Activated T-helper 17 cell treated with anti-CD3 and anti-CD28 coated beads, Interleukin-2, amount 50 U/mL, for 72 hours (primary cell): Measurements from ENCODE around the gene WDR74. TPM values are rescaled to one million over a fixed set of nuclear protein-coding genes. Genes with fewer than 3 reads are reported as not detected.
A peak's percentile ranks its signal among the peaks of the same experiment; 100 is the strongest.

Experiments used
- ATAC-seq: fragments of 150-1000 bp; cut with Tn5 transposase; replicated peaks from 2 replicates; pipeline ENCODE4 v1.10.0; 2021; ENCODE audit warnings: mild to moderate bottlenecking, moderate library complexity
- H3K27ac Mint-ChIP-seq: one replicate; pipeline ENCODE4 v1.8.0; 2022; ENCODE audit warnings: mixed read lengths
- H3K27me3 Mint-ChIP-seq: one replicate; pipeline ENCODE4 v1.8.0; 2022; ENCODE audit warnings: mixed read lengths
- H3K36me3 Mint-ChIP-seq: one replicate; pipeline ENCODE4 v1.8.0; 2022; ENCODE audit warnings: low read depth, mild to moderate bottlenecking, mixed read lengths
- H3K4me1 Mint-ChIP-seq: one replicate; pipeline ENCODE4 v1.8.0; 2022; ENCODE audit warnings: mixed read lengths
- H3K4me3 Mint-ChIP-seq: one replicate; pipeline ENCODE4 v1.8.0; 2022; ENCODE audit warnings: mild to moderate bottlenecking, mixed read lengths
- H3K9me3 Mint-ChIP-seq: one replicate; pipeline ENCODE4 v1.8.0; 2022; ENCODE audit warnings: mixed read lengths
- total RNA-seq, 2 donors: library from RNA; stranded (reverse); gene quantifications; one replicate each; pipeline ENCODE4 v1.2.3, GENCODE V29; 2022

WDR74 gene
- total RNA-seq: 100 to 1,000 TPM in 1 of 2 donors, 10 to 100 TPM in 1; 70.3 to 104 TPM

DNA sequence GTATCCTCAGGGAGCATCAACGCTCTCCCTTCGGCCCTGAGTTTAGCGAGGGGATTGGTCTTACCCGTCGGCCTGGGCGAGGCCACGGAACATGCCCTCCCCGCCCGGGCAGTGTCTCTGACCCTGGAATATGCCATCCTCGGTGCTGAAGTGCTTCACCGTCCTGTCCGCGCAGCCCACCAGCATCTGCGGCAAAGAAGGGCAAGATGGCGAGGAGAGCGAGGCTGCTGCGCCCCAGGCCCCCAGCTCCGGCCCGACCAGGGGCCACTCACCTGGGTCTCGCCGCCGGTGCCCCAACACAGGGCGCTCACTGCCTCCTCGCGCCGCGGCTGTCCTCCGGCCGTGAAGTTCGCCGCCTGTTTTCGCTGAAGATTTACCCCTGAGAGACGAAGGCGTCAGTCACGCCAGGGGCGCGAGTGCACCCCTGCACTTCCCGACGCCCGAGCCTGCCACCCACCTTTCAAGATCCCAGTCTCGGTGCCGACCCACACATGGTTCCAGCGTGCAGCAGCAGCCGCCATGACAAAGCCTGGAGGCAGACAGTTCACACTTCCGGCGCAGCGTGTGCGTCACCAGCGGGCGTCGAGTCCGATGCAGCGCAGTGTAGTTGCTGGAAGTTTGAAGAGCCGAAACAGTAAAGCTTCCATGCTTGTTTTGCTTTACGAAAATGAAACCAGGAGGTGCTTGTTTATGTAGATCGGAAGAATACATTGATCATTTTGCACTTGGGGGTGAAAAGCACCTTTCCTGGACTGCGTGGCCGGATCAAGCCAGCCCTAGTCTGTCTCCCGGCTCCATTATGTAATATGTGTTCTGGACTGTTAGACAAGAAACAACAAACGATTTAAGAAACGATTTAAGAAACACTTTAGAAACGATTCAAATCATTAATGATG, at the start of gene WDR74:
WDR74 (minus strand) TSS at position 541 of the 896 bp plus-strand sequence; CDS start at position 521, 20 bp downstream.
- Mint-ChIP-seq H3K27ac (no peak within 1 kb of the TSS), H3K4me3 (no peak within 1 kb of the TSS), H3K4me1 (peaks cover 24% of the 10 kb centered on the region), H3K27me3 (no peaks in the 10 kb centered on the region), H3K9me3 (no peaks in the 10 kb centered on the region), H3K36me3 (peaks cover 37% of the 10 kb centered on the region)
- peak; percentile 56 for ATAC-seq

DNA sequence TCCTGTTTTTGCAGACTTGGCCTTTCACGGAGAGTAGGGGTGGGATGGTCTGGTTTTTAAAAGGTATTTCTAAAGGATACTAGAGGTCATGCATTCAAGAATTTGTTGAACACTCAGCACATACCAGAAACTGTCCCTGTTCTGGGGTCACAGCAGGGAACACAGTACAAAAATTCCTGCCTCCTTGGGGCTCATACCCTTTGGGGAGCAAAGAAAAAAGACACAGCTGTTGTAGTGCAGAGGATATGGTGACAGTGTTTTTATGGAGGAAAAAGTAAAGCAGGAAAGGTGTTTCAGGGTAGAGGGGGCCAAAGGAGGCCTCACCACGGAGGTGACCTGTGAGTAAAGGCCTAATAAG, 49.7 kb upstream of the WDR74 start:
- Mint-ChIP-seq H3K9me3 (no peaks in the 10 kb centered on the region), H3K4me3 (no peak overlapping the region), H3K4me1 (peaks cover 10% of the 10 kb centered on the region), H3K27ac (peak overlapping the region; percentile 14), H3K36me3 (peaks cover 61% of the 10 kb centered on the region), H3K27me3 (no peaks in the 10 kb centered on the region)
- no peak for ATAC-seq

DNA sequence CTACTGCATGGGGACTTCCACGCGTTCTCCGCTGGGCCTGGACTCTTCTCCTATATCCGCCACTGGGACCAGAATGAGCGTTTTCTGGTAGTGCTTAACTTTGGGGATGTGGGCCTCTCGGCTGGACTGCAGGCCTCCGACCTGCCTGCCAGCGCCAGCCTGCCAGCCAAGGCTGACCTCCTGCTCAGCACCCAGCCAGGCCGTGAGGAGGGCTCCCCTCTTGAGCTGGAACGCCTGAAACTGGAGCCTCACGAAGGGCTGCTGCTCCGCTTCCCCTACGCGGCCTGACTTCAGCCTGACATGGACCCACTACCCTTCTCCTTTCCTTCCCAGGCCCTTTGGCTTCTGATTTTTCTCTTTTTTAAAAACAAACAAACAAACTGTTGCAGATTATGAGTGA, 49.0 kb upstream of the WDR74 start:
- H3K36me3 Mint-ChIP-seq: peaks cover 68% of the 10 kb centered on the region
- H3K4me3 Mint-ChIP-seq: no peak overlapping the region
- no peaks in the 10 kb centered on the region for H3K9me3 Mint-ChIP-seq
- no peak for ATAC-seq
- peaks cover 17% of the 10 kb centered on the region for H3K4me1 Mint-ChIP-seq
- H3K27ac Mint-ChIP-seq: peak overlapping the region; percentile 14
- no peaks in the 10 kb centered on the region for H3K27me3 Mint-ChIP-seq

DNA sequence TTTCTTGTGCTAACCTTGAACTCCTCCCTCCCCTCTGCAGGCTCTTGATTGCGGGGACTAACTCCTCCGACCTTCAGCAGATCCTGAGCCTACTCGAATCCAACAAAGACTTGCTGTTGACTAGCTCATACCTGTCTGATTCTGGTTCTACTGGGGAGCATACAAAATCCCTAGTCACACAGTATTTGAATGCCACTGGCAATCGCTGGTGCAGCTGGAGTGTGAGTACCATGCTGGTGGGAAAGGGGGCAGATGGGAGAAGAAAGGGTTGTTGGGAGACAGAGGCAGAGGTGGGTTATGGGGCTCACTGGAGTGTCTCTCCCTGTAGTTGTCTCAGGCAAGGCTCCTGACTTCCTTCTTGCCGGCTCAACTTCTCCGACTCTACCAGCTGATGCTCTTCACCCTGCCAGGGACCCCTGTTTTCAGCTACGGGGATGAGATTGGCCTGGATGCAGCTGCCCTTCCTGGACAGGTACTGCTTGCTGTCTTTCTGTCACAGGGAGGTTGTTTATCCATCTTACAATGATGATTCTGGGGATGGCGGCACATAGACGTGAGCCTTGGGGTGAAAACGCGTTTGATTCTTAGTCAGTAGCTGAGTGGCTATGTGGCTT, 45.9 kb upstream of the WDR74 start:
- no peak for ATAC-seq
- Mint-ChIP-seq H3K4me1 (peaks cover 26% of the 10 kb centered on the region), H3K4me3 (peak overlapping the region; percentile 62)

DNA sequence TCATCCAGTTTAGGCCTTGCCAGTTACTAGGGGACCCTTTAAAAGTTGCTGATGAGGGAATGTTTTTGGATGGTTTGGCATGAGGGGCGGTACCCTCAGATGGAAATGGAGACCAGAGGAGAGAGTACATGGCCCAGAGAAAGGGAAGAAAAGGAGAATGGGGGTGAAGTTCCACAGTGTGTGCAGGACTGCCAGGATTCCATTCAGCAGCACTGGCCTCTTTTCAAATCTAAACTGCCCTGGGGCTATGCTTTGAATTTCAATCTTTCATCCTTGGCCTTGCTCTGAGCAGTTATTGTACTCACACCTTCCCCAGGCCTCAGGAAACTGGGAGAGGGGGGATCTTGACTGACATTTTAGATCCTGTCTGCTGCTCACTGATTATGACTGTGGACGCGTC, 44.3 kb upstream of the WDR74 start:
- H3K4me3 Mint-ChIP-seq: peak overlapping the region; percentile 99
- no peak for ATAC-seq
- peaks cover 32% of the 10 kb centered on the region for H3K4me1 Mint-ChIP-seq
- peaks cover 87% of the 10 kb centered on the region for H3K36me3 Mint-ChIP-seq
- H3K27me3 Mint-ChIP-seq: no peaks in the 10 kb centered on the region
- H3K27ac Mint-ChIP-seq: peak overlapping the region; percentile 99
- H3K9me3 Mint-ChIP-seq: no peaks in the 10 kb centered on the region

More for the DNA sequence above, 45.9 kb upstream of the WDR74 start:
- peak overlapping the region; percentile 78 for H3K27ac Mint-ChIP-seq
- no peaks in the 10 kb centered on the region for H3K27me3 Mint-ChIP-seq
- H3K36me3 Mint-ChIP-seq: peaks cover 99% of the 10 kb centered on the region
- H3K9me3 Mint-ChIP-seq: no peaks in the 10 kb centered on the region

DNA sequence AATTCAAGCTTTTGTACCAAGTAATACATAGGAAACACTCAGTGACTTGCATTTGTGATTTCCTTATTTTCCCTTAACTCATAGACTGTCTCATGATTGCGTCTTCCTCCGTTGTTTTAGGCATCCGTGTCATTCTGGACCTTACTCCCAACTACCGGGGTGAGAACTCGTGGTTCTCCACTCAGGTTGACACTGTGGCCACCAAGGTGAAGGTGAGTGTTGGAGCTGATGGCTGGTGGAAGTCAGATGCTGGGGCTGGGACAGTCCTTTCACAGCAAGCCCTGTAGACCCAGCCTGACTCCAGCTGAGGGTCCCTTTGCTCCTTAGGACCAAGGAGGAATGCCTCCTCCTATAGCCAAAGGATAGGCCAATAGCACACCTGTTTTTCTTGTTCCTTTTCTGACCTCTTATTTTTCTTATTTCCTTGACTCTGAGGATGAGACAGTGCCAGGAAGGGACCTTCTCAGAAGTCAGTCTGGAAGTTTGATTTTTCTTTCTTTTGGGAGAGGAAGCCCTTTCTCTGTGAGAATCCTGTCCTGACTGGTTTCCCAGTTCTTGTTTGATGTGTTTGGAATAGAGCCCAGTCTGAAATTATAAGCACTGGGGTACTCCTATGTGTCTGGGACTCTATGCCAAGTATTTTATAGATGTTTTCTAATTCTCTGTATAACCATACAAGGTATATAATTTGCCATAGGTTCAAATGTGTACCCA, 43.6 kb upstream of the WDR74 start:
- ATAC-seq: no peak
- Mint-ChIP-seq H3K9me3 (no peaks in the 10 kb centered on the region), H3K27ac (peak overlapping the region; percentile 99), H3K4me3 (peak overlapping the region; percentile 99), H3K27me3 (no peaks in the 10 kb centered on the region), H3K36me3 (peaks cover 80% of the 10 kb centered on the region), H3K4me1 (peaks cover 32% of the 10 kb centered on the region)

DNA sequence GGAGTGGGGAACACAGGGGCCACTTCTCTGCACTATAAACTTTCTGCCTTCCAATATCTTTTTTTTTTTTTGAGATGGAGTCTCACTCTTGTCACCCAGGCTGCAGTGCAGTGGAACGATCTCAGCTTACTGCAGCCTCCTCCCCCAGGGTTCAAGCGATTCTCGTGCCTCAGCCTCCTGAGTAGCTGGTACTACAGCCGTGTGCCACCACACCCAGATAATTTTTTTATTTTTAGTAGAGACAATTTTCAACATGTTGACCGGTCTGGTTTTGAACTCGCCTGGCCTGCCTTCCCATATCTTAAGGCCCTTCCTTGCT, 43.0 kb upstream of the WDR74 start:
- no peaks in the 10 kb centered on the region for H3K27me3 Mint-ChIP-seq
- peaks cover 80% of the 10 kb centered on the region for H3K36me3 Mint-ChIP-seq
- H3K9me3 Mint-ChIP-seq: no peaks in the 10 kb centered on the region
- no peak for ATAC-seq
- H3K27ac Mint-ChIP-seq: peak overlapping the region; percentile 99
- H3K4me3 Mint-ChIP-seq: peak overlapping the region; percentile 99
- H3K4me1 Mint-ChIP-seq: peaks cover 32% of the 10 kb centered on the region

DNA sequence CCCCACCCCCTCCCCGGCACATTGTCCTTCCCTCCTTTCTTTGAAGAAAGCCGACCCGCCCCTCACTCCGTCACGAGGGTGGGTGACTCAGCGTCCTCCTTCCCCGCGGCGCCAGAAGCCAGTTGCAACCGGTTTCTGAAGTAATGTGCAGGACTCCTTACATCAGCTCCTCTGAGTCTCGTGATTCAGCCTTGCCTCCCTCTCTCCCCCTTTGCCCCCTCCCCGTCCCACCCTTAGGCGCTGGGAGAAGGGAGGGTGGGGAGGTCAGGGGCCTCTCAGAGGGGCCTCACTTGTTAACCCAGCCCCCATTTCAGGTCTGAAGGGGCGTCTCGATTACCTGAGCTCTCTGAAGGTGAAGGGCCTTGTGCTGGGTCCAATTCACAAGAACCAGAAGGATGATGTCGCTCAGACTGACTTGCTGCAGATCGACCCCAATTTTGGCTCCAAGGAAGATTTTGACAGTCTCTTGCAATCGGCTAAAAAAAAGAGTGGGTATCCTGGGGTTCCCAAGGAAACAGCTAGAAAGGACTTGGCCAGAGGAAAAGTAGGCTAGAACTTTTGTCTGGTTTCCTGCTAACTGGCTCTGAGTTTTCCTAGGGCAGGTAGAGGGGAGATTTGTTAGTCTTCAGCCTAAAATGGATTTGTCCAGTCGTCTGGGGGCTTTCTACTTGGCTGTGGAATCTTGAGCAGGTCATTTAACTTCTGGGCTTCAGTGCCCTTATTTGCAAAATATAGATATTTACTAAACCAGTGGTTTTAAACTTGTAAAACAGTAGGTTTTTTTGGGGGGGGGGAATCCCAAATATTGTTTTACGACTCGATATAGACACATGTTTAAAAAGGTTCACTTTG, 42.4 kb upstream of the WDR74 start:
- Mint-ChIP-seq H3K9me3 (no peaks in the 10 kb centered on the region), H3K4me3 (peak overlapping the region; percentile 99), H3K27me3 (no peaks in the 10 kb centered on the region), H3K27ac (peak overlapping the region; percentile 99), H3K36me3 (peaks cover 80% of the 10 kb centered on the region), H3K4me1 (peaks cover 32% of the 10 kb centered on the region)
- peak; percentile 80 for ATAC-seq

DNA sequence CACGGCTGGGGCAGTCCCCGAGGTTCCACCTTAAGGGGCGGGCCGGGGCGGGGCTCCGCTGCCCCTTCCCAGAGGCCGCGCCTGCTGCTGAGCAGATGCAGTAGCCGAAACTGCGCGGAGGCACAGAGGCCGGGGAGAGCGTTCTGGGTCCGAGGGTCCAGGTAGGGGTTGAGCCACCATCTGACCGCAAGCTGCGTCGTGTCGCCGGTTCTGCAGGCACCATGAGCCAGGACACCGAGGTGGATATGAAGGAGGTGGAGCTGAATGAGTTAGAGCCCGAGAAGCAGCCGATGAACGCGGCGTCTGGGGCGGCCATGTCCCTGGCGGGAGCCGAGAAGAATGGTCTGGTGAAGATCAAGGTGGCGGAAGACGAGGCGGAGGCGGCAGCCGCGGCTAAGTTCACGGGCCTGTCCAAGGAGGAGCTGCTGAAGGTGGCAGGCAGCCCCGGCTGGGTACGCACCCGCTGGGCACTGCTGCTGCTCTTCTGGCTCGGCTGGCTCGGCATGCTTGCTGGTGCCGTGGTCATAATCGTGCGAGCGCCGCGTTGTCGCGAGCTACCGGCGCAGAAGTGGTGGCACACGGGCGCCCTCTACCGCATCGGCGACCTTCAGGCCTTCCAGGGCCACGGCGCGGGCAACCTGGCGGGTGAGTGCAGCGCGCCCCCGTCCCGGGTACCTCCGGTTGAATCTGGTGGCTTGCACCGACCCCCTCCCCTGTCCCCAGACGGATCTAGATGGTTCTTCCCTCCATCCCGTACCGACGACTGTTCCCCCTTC, 41.6 kb upstream of the WDR74 start, which contains the start of gene SLC3A2:
SLC3A2 (plus strand) TSS at position 94 of the 776 bp plus-strand sequence; CDS start at position 222, 128 bp downstream.
- ATAC-seq: peak; percentile 81
- peaks cover 32% of the 10 kb centered on the region for H3K4me1 Mint-ChIP-seq

DNA sequence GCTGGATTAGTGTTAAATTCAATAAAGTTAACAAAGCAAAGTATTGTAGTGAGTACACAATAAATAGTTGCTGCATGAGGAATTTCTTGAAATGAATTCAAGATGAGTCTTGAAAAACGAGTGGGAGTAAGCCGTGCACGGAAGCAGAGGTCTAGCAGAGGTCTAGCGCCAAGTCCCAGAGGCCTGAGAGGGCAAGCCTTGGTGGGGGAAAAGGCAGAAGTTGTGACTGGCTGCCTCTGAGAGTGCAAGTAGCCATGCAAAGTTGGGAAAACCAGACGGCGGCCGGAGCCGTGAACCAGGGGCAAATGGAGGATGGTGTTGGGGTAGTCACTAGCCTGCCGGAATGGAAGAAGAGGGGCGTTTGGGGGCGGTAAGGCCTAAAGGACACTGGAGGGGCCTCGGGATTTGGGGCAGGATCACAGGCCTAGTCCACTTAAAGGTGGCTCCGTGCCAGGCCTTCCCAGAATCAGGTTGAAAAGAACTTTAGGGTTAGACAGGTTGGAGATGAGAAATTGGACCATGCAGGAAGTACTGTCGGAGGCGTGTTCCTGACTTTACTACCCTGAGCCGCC, 40.9 kb upstream of the WDR74 start:
- H3K36me3 Mint-ChIP-seq: peaks cover 69% of the 10 kb centered on the region
- H3K27me3 Mint-ChIP-seq: no peaks in the 10 kb centered on the region
- peaks cover 27% of the 10 kb centered on the region for H3K4me1 Mint-ChIP-seq
- peak overlapping the region; percentile 99 for H3K4me3 Mint-ChIP-seq
- H3K9me3 Mint-ChIP-seq: no peaks in the 10 kb centered on the region
- H3K27ac Mint-ChIP-seq: peak overlapping the region; percentile 99
- ATAC-seq: peak; percentile 47

More for the DNA sequence above, 41.6 kb upstream of the WDR74 start, which contains the start of gene SLC3A2:
- H3K9me3 Mint-ChIP-seq: no peaks in the 10 kb centered on the region
- H3K4me3 Mint-ChIP-seq: peak within 1 kb of the TSS; percentile 99
- H3K27me3 Mint-ChIP-seq: no peaks in the 10 kb centered on the region
- peak within 1 kb of the TSS; percentile 99 for H3K27ac Mint-ChIP-seq
- peaks cover 76% of the 10 kb centered on the region for H3K36me3 Mint-ChIP-seq

DNA sequence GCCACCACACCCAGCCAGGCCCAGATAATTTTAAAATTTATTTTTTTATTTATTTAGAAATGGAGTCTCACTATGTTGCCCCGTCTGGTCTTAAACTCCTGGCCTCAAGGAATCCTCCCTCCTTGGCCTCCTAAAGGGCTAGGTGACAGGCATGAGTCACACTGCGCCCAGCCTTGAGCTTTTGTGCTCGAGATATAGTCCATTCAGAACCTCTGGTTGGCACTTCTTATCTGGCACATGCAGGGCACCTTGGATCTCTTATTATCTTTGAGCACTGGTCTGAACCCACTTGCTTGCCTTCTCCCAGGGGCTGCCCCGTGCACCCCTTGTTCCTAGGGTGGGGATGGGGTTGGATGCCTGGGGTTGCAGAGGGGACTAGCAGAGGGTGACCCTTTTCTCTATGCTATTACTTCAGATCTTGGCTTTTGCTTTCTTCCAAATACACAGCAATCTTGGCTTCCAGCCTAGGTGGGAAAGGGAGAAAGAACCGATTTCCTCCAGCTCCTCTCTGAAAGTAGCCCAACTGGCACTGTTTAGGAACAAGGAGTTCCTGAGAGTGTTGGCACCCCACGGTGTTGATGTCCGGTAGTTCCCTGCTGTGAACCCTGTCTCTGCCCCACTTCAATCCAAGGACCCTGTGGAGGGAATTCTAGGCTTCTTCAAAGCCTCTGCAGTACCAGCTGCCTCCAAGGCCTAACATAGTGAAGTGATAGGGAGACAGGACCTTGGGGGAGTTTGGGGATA, 40.0 kb upstream of the WDR74 start:
- H3K27ac Mint-ChIP-seq: peak overlapping the region; percentile 99
- no peaks in the 10 kb centered on the region for H3K27me3 Mint-ChIP-seq
- H3K9me3 Mint-ChIP-seq: no peaks in the 10 kb centered on the region
- no peak for ATAC-seq
- H3K36me3 Mint-ChIP-seq: peaks cover 62% of the 10 kb centered on the region
- peaks cover 24% of the 10 kb centered on the region for H3K4me1 Mint-ChIP-seq
- H3K4me3 Mint-ChIP-seq: peak overlapping the region; percentile 99

DNA sequence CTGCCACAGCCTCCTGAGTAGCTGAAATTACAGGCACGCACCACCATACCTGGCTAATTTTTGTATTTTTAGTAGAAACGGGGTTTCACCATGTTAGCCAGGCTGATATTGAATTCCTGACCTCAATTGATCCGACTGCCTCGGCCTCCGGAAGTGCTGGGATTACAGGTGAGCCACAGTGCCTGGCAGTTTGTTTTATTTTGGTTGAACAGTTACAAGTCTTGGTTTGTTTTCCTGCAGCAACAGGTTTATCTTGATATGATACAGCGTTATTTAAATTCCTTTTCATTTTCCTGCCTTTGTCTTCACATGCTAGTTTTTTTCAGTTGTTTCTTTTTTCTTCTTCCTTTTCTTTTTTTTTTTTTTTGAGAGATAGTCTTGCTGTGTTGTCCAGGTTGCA, 37.3 kb upstream of the WDR74 start:
- Mint-ChIP-seq H3K9me3 (no peaks in the 10 kb centered on the region), H3K36me3 (peaks cover 47% of the 10 kb centered on the region), H3K27ac (no peak overlapping the region), H3K27me3 (no peaks in the 10 kb centered on the region), H3K4me3 (no peak overlapping the region), H3K4me1 (peaks cover 6% of the 10 kb centered on the region)
- no peak for ATAC-seq
